ENCODE results near the gene SHMT2. TPM values are rescaled to one million over a fixed set of nuclear protein-coding genes. Genes with fewer than 3 reads are reported as not detected.

Gene SHMT2
- total RNA-seq, 2 donors from 2014 or later = 28.8 to 36.9 TPM

- no peaks in the 10 kb centered on the region for H3K9me3 ChIP-seq (ENCODE audit: control insufficient read depth, low read length, poor library complexity, severe bottlenecking)
- ATAC-seq = peak; percentile 77
- Mint-ChIP-seq H3K27me3 (peaks cover 40% of the 10 kb centered on the region), H3K27ac (peak overlapping the region; percentile 67), H3K36me3 (ENCODE audit: low read depth) (no peaks in the 10 kb centered on the region), H3K4me1 (peaks cover 33% of the 10 kb centered on the region), H3K4me3 (peak overlapping the region; percentile 43)
- peak; percentile 72 to 77 (median 76) for DNase-seq
Observed at GRCh38 chr12:57213058-57213715, 16.3 kb upstream of the SHMT2 start.

- peak overlapping the region; percentile 72 for H3K4me3 Mint-ChIP-seq
- DNase-seq = no peak
- peaks cover 47% of the 10 kb centered on the region for H3K27me3 Mint-ChIP-seq
- peaks cover 6% of the 10 kb centered on the region for H3K36me3 Mint-ChIP-seq (ENCODE audit: low read depth)
- ATAC-seq = no peak
- H3K27ac Mint-ChIP-seq = peak overlapping the region; percentile 67
- no peaks in the 10 kb centered on the region for H3K9me3 ChIP-seq (ENCODE audit: control insufficient read depth, low read length, poor library complexity, severe bottlenecking)
- peaks cover 37% of the 10 kb centered on the region for H3K4me1 Mint-ChIP-seq
Observed at GRCh38 chr12:57213763-57214397, 15.6 kb upstream of the SHMT2 start.

- Mint-ChIP-seq H3K4me3 (peak overlapping the region; percentile 72), H3K27me3 (peaks cover 52% of the 10 kb centered on the region), H3K36me3 (ENCODE audit: low read depth) (peaks cover 7% of the 10 kb centered on the region), H3K27ac (no peak overlapping the region), H3K4me1 (peaks cover 41% of the 10 kb centered on the region)
- no peaks in the 10 kb centered on the region for H3K9me3 ChIP-seq (ENCODE audit: control insufficient read depth, low read length, poor library complexity, severe bottlenecking)
- peak; percentile 57 for ATAC-seq
- DNase-seq = peak; percentile 51 to 54 (median 54)
Observed at GRCh38 chr12:57214398-57214781, 15.1 kb upstream of the SHMT2 start.

GRCh38 chr12:57215065-57215464 lies 14.4 kb upstream of the SHMT2 start:
- Mint-ChIP-seq H3K4me3 (peak overlapping the region; percentile 95), H3K27me3 (peaks cover 59% of the 10 kb centered on the region), H3K36me3 (ENCODE audit: low read depth) (peaks cover 9% of the 10 kb centered on the region), H3K4me1 (peaks cover 44% of the 10 kb centered on the region), H3K27ac (peak overlapping the region; percentile 86)
- H3K9me3 ChIP-seq (ENCODE audit: control insufficient read depth, low read length, poor library complexity, severe bottlenecking) = no peaks in the 10 kb centered on the region
- ATAC-seq (no peak), DNase-seq (no peak)

- Mint-ChIP-seq H3K36me3 (ENCODE audit: low read depth) (peaks cover 11% of the 10 kb centered on the region), H3K4me1 (peaks cover 46% of the 10 kb centered on the region), H3K27ac (peak overlapping the region; percentile 86), H3K4me3 (peak overlapping the region; percentile 95), H3K27me3 (peaks cover 62% of the 10 kb centered on the region)
- peak; percentile 51 for ATAC-seq
- no peak for DNase-seq
- no peaks in the 10 kb centered on the region for H3K9me3 ChIP-seq (ENCODE audit: control insufficient read depth, low read length, poor library complexity, severe bottlenecking)
Observed at GRCh38 chr12:57215668-57216013, 13.9 kb upstream of the SHMT2 start.

- H3K4me3 Mint-ChIP-seq = peak within 1 kb of the TSS; percentile 95
- H3K27ac Mint-ChIP-seq = peak within 1 kb of the TSS; percentile 86
- DNase-seq (peak in 2 of 3 donors; percentile 59 to 70), ATAC-seq (peak; percentile 26)
- H3K36me3 Mint-ChIP-seq (ENCODE audit: low read depth) = peaks cover 14% of the 10 kb centered on the region
- no peaks in the 10 kb centered on the region for H3K9me3 ChIP-seq (ENCODE audit: control insufficient read depth, low read length, poor library complexity, severe bottlenecking)
- H3K27me3 Mint-ChIP-seq = peaks cover 68% of the 10 kb centered on the region
- H3K4me1 Mint-ChIP-seq = peaks cover 52% of the 10 kb centered on the region
Observed at GRCh38 chr12:57216014-57216911, 13.2 kb upstream of the SHMT2 start, which contains the start of gene NXPH4. TSS of gene NXPH4 (plus strand) at chr12:57216794. CDS start at chr12:57216970, 176 bp downstream.

GRCh38 chr12:57216921-57217879 lies 12.3 kb upstream of the SHMT2 start:
- Mint-ChIP-seq H3K27ac (peak overlapping the region; percentile 63), H3K36me3 (ENCODE audit: low read depth) (peaks cover 18% of the 10 kb centered on the region), H3K4me3 (peak overlapping the region; percentile 95), H3K27me3 (peaks cover 77% of the 10 kb centered on the region), H3K4me1 (peaks cover 58% of the 10 kb centered on the region)
- DNase-seq (no peak), ATAC-seq (no peak)
- H3K9me3 ChIP-seq (ENCODE audit: control insufficient read depth, low read length, poor library complexity, severe bottlenecking) = no peaks in the 10 kb centered on the region

GRCh38 chr12:57218030-57218853 lies 11.3 kb upstream of the SHMT2 start:
- Mint-ChIP-seq H3K27me3 (peaks cover 87% of the 10 kb centered on the region), H3K27ac (no peak overlapping the region), H3K4me3 (peak overlapping the region; percentile 80), H3K4me1 (peaks cover 62% of the 10 kb centered on the region), H3K36me3 (ENCODE audit: low read depth) (peaks cover 21% of the 10 kb centered on the region)
- no peaks in the 10 kb centered on the region for H3K9me3 ChIP-seq (ENCODE audit: control insufficient read depth, low read length, poor library complexity, severe bottlenecking)
- DNase-seq (no peak), ATAC-seq (no peak)

GRCh38 chr12:57219205-57219992 lies 10.1 kb upstream of the SHMT2 start:
- peaks cover 24% of the 10 kb centered on the region for H3K36me3 Mint-ChIP-seq (ENCODE audit: low read depth)
- no peaks in the 10 kb centered on the region for H3K9me3 ChIP-seq (ENCODE audit: control insufficient read depth, low read length, poor library complexity, severe bottlenecking)
- no peak overlapping the region for H3K4me3 Mint-ChIP-seq
- no peak overlapping the region for H3K27ac Mint-ChIP-seq
- ATAC-seq (no peak), DNase-seq (no peak)
- H3K27me3 Mint-ChIP-seq = peaks cover 87% of the 10 kb centered on the region
- peaks cover 55% of the 10 kb centered on the region for H3K4me1 Mint-ChIP-seq

GRCh38 chr12:57219993-57220754 lies 9.3 kb upstream of the SHMT2 start:
- H3K27me3 Mint-ChIP-seq = peaks cover 82% of the 10 kb centered on the region
- no peaks in the 10 kb centered on the region for H3K9me3 ChIP-seq (ENCODE audit: control insufficient read depth, low read length, poor library complexity, severe bottlenecking)
- H3K36me3 Mint-ChIP-seq (ENCODE audit: low read depth) = peaks cover 24% of the 10 kb centered on the region
- H3K27ac Mint-ChIP-seq = no peak overlapping the region
- H3K4me3 Mint-ChIP-seq = no peak overlapping the region
- DNase-seq (no peak), ATAC-seq (no peak)
- H3K4me1 Mint-ChIP-seq = peaks cover 52% of the 10 kb centered on the region

GRCh38 chr12:57220770-57221168 lies 8.7 kb upstream of the SHMT2 start:
- Mint-ChIP-seq H3K27ac (no peak overlapping the region), H3K4me1 (peaks cover 50% of the 10 kb centered on the region)

More at GRCh38 chr12:57220770-57221168, 8.7 kb upstream of the SHMT2 start:
- Mint-ChIP-seq H3K36me3 (ENCODE audit: low read depth) (peaks cover 24% of the 10 kb centered on the region), H3K27me3 (peaks cover 82% of the 10 kb centered on the region), H3K4me3 (peak overlapping the region; percentile 69)
- ATAC-seq (no peak), DNase-seq (no peak)
- H3K9me3 ChIP-seq (ENCODE audit: control insufficient read depth, low read length, poor library complexity, severe bottlenecking) = no peaks in the 10 kb centered on the region

Measured in T-helper 17 cell (primary cell).